Cardiac fibroblast (primary cell): ENCODE data around the gene TMEM150A.
A peak's percentile ranks its signal among the peaks of the same experiment; 100 is the strongest.
"Not testable (repeated sequence)": the region's sequence is repeated elsewhere in the genome, so short reads cannot be mapped to it uniquely, and the experiment has no call there.

Experiments
- DNase-seq, 2 donors: peaks; one replicate each; pipeline versions ENCODE4 v3.0.0 to v3.0.0-alpha.2; 2010; ENCODE audit warnings: low read depth in 2 of 2
- H3K4me3 ChIP-seq, 2 donors: replicated peaks in 1 of 2; 1 replicate in 1 of 2; 2 replicates in 1 of 2; pipeline ENCODE4 v1.5.1; 2011; ENCODE audit warnings: low read depth in 2 of 2, low read length in 2 of 2, mild to moderate bottlenecking in 2 of 2, moderate library complexity in 1 of 2
- TF ChIP-seq, protein P1 (sequence below): IDR thresholded peaks from one replicate; pipeline ENCODE4 v1.5.1; 2011; ENCODE audit warnings: low read depth, mild to moderate bottlenecking, low read length, inconsistent platforms

The TMEM150A gene

DNA sequence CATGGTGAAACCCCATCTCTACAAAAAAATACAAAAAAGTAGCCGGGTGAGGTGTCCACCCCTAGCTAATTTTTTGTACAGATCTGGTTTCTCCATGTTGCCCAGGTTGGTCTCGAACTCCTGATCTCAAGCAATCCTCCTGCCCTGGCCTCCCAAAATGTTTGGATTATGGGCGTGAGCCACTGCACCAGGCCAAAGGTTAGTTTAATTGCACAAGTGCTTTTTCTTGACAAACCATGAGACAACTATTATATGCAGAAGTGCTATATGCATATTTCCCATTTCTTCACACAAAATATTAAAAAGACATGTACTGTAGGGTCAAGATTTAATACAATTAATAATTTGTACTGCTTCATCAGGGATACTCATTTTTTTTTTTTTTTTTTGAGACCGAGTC, 36.2 kb downstream of the TMEM150A start:
- no peak for DNase-seq
- TF ChIP-seq, protein P1, sequence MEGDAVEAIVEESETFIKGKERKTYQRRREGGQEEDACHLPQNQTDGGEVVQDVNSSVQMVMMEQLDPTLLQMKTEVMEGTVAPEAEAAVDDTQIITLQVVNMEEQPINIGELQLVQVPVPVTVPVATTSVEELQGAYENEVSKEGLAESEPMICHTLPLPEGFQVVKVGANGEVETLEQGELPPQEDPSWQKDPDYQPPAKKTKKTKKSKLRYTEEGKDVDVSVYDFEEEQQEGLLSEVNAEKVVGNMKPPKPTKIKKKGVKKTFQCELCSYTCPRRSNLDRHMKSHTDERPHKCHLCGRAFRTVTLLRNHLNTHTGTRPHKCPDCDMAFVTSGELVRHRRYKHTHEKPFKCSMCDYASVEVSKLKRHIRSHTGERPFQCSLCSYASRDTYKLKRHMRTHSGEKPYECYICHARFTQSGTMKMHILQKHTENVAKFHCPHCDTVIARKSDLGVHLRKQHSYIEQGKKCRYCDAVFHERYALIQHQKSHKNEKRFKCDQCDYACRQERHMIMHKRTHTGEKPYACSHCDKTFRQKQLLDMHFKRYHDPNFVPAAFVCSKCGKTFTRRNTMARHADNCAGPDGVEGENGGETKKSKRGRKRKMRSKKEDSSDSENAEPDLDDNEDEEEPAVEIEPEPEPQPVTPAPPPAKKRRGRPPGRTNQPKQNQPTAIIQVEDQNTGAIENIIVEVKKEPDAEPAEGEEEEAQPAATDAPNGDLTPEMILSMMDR = no peak
- H3K4me3 ChIP-seq = no peak overlapping the region

DNA sequence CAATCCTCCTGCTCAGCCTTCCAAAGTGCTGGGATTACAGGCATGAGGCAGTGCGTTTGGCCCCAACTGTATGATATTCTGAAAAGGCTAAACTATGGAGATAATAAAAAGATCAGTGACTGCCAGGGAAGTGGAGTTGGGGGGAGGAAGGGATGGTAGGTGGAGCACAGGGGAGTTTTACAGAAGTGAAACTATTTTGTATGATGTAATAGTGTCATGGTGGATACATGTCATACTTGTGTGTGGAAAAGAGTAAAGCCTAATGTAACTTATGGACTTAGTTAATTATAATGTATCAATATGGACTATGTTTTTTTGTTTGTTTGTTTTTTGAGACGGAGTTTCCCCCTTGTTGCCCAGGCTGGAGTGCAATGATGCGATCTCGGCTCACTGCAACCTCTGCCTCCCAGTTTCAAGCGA, 38.3 kb downstream of the TMEM150A start:
- TF ChIP-seq, protein P1 = no peak
- H3K4me3 ChIP-seq = no peak overlapping the region
- no peak for DNase-seq

DNA sequence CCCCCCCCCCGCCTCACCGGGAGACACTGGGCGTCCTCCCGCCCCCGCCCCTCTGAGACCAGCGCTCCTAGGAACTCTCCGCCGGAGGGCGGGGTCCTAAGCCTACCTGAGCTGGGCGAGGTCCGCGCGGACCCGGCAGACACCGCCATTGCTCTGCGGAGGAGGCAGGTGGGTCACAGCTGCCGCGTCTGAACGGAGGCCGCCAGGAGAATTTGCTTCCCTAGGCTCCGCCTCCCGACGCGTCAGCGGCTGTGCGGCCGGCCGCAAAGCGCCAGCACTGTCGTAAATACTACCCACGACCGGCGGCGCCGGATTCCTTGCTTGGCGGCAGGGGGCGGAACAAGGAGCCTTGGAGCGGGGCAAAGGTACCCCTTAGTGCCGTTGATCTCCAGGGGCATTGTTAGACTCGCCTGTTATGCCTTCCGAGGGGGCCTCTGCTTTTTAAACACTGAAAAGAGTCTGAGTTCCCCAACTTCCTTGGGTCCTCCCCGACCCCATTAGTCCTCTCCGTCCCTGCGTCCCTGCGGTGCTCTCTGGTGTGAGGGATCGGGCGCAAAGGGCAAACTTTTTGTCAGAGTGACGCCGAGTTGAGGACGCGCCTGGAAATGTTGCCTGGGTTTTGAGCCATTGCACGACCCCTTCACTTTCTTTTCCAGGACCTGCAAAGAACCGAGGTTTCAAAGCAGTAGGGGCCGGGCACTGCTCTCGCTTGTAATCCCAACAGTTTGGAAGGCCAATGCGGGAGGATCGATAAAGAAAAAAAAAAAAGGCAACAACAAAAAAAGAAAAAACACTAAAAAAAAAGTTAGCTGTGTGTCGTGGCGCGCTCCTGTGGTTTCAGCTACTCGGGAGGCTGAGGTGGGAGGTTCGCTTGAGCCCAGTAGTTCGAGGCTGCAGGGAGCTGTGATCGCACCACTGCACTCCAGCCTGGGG, 41.0 kb downstream of the TMEM150A start, which contains the start of gene GGCX:
Gene GGCX, minus strand, starts transcription at position 214 of the 933 bp plus-strand sequence. Its CDS starts 65 bp downstream, at position 149.
- TF ChIP-seq, protein P1 = no peak
- H3K4me3 ChIP-seq = peak within 1 kb of the TSS; percentile 79 to 82
- peak; percentile 94 to 95 for DNase-seq

DNA sequence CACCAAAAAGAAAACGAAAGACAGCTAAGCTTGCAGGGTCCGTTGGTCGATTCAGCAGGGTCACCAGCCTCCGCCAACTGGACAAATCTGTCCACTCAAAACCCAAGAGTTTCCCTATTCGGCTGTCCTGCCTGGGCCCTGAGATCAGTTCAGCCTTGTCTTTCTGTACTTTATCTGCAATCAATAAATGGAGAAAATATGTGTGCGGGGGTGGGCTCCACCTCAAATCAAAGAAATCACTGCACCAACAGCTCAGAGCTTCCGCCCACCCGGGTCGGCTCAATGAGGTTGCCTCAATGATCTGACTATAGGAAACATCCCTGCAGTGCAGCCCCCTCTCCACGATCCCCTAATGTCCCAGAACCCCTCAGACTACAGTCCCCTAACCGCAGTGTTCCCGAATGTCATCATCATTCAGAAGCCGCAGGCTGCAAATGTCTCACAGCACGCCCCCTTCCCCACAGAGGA, 41.7 kb downstream of the TMEM150A start:
- H3K4me3 ChIP-seq = peak overlapping the region; percentile 79 to 82
- DNase-seq = no peak
- TF ChIP-seq, protein P1 = no peak

DNA sequence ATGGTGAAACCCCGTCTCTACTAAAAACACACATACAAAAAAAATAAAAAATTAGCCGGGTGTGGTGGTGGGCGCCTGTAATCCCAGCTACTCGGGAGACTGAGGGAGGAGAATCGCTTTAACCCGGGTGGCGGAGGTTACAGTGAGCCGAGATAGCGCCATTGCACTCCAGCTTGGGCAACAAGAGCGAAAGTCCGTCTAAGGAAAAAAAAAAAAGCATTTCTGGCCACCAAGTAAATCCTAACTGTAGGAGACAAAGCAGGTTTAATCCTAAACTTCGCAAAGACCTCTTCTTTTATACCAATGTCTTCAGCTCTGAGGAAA, 42.1 kb downstream of the TMEM150A start:
- not testable (repeated sequence) for DNase-seq
- H3K4me3 ChIP-seq = peak overlapping the region; percentile 79 to 82

DNA sequence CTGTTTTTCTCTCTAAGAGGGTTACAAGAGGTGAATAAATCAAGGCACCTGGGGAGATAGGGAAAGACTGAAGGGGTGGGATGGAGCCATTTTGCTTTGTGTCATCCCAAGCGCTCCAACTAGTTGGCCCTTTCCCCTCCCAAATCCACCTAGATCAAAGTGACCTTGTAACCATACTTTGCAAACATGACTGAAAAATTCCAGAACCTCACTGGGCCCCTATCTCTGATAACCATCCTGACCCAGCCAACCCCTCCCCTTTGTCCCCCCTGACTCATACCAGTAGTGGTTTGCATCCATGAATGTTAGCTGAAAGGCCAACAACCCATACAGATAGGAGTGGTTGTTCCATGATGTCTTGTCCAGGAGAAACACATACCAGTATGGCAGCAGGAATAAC, 44.3 kb downstream of the TMEM150A start:
- DNase-seq = no peak
- TF ChIP-seq, protein P1 = no peak
- H3K4me3 ChIP-seq = no peak overlapping the region

DNA sequence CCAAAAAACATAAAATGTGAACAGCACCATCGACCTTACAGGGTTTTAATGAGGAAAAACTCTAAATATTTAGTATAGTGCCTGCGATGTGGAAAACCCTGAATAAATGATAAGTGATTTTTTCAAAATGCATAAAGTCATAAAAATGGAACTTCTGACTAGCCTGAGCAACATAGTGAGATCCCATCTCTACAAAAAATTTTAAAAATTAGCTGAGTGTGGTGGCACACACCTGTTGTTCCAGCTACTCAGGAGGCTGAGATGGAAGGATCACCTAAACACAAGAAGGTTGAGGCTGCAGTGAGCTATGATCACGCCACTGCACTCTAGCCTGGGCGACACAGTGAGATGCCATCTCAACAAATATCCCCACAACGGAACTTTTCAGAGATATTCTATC, 45.4 kb downstream of the TMEM150A start:
- TF ChIP-seq, protein P1 = no peak
- H3K4me3 ChIP-seq = no peak overlapping the region
- no peak for DNase-seq
